GM19043 (cell line): ENCODE results near the gene CLIP1.
"Not testable (repeated sequence)": the region's sequence is repeated elsewhere in the genome, so short reads cannot be mapped to it uniquely, and the experiment has no call there.

Experiments used
- ATAC-seq: cut with Tn5 transposase; IDR thresholded peaks from one replicate; pipeline ENCODE4 v1.9.1; 2021; ENCODE audit warnings: low read depth; ENCODE audit not compliant: unreplicated experiment

The CLIP1 gene

DNA sequence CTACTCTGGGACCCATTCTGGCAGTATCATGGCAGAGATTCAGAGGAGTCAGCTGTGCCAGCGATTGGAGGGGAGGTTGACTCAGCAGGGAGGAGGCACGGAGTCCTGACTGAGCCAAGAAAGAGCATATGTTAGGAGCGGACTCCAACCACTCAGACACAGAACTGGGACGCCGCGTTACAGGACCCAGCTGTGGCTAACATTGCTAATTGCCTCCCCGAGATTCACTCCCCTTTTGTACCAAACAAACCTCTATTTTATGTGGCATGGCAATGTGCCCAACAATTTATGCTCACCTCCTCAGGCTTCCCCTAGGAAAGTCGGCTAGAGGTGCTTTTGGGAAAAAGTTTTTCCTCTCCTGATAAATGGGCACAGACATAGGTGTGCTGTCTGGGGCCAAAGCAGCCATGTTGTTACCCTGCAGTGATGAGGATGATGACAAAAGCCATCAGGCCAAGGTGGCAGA is 15.2 kb upstream of the CLIP1 start:
- ATAC-seq = no peak

DNA sequence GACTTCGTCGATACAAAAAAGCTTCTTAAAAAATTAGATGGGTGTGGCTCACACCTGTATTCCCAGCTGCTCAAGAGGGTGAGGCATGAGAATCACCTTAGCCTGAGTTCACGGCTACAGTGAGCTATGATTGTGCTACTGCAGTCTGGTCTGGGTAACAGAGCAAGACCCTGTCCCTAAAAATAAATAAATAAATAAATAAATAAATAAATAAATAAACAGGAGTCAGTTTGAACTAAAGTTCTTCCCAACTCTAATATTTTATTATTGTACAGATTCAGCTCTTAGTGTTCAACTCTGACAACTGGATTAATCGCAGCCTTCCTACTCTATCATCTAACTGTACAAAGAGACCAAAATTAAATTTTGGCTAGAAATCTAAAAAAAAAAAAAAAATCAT is 12.7 kb upstream of the CLIP1 start:
- no peak for ATAC-seq

DNA sequence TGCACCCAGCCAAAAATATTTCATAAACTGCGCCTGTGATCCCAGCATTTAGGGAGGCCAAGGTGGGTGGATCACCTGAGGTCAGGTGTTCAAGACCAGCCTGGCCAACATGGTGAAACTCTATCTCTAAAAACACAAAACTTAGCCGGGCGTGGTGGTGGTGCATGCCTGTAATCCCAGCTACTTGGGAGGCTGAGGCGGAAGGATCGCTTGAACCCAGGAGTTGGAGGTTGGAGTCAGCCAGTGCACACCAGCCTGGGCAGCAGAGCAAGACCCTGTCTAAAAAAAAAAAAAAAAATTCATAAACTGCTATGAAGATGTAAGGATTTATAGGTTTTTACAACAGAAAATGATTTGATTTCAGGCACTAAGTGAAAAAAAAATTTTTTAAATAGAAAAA is 6.6 kb upstream of the CLIP1 start:
- not testable (repeated sequence) for ATAC-seq

DNA sequence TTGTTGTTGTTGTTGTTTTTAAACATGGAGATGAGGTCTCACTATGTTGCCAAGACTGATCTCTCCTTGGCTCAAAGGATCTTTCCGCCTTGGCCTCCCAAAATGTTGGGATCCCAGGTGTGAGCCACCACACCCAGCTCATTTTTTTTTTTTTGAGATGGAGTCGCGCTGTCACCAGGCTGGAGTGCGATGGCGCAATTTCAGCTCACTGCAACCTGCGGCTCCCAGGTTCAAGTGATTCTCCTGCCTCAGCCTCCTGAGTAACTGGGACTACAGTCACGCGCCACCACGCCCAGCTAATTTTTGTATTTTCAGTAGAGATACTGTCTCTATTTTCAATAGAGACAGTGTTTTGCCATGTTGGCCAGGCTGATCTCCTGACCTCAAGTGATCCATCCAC is 4.9 kb upstream of the CLIP1 start:
- no peak for ATAC-seq

DNA sequence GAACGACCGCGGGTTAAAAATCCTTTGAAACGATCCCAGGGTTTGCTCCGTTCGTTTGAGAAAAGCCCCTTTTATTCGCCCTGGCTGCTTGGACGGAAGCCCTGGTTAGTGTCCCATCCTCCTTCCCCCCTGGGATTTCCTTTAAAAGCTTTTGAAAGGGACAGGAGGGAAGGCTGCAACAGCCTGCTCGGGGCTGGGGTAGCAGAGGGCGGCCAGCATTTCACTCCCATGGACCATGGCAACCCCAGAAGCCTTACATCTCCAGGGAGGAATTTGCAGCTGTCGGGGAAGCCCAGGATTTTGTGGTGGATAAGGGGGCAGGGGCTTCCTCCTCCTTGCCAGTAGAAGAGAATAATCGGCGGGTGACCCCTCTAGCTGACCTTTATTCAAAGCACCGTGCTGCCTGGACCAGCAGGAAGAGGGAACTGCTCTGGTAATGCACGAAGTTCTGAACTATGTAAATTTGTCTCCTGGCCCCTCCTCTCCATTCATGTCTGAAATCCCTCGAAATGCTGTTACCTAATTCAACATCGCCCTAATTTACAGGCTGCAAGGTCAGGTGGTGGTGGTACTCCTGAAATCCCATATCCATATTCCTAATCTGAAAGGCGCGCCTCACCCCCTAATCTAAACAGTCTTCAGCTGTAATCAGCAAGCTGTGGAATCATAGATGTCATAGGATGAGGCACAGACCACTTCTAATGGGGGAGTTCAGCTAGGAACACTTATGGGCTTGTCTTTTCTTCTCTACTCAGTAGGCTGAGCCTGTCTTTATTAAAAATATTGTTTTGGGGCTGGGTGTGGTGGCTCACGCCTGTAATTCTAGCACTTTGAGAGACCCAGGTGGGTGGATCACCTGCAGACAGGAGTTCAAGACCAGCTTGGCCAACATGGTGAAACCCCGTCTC is 1.0 kb upstream of the CLIP1 start:
- no peak for ATAC-seq

- peak; percentile 13 for ATAC-seq
These were observed 325 bp upstream of the CLIP1 start for GRCh38 chr12:122422730-122423257.

DNA sequence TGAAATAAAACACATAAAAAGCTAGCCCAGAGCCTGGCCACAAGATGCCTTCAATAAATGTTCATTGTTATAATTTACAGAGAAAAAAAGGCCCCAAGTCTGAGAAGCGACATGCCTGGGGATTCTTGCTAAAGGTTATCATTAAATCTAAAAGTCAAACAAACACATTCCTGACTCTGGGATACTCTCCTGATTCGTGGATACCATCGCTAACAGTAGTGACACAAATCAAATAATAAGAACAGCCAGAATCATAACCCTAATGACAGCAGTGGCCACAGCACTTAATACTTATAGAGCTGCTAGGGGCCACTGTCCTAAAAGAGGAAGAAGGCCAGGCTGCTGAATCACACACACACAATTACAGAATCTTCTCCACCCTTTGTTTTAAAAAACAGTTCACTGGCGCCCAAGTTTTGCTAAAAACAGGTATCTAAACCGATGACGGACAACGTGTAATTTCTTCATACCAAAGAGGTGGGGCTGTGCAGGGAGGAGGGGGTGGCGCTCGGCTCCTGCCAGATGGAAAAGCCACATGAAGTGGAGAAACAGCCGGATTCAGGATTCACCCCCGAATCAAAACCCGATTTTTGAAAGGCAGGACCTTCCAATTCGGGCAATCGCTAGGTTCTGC is 1.2 kb downstream of the CLIP1 start:
- ATAC-seq = no peak

- no peak for ATAC-seq
These were observed 1.9 kb downstream of the CLIP1 start for GRCh38 chr12:122420471-122421162.

- ATAC-seq = not testable (repeated sequence)
These were observed 3.4 kb downstream of the CLIP1 start for GRCh38 chr12:122419094-122419493.

- ATAC-seq = not testable (repeated sequence)
These were observed 6.8 kb downstream of the CLIP1 start for GRCh38 chr12:122415665-122416064.

GRCh38 chr12:122413516-122414404 is 8.7 kb downstream of the CLIP1 start:
- ATAC-seq = no peak

- ATAC-seq = no peak
These were observed 9.5 kb downstream of the CLIP1 start for GRCh38 chr12:122412851-122413433.

DNA sequence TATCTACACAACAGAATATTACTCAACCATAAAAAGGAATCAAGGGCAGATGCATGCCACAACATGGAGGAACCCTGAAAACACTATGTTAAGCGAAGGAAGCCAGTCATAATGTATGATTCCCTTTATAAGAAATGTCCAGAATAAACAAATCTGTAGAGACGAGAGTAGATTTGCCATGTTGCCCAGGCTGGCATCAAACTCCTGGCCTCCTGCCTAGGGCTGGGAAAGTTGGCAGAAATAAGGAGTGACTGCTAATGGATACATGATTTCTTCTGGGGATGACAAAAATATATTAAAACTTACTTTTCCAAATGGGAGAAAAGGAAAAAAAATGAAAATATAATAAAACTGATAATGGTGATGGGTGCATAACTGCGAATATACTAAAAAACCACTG is 10.9 kb downstream of the CLIP1 start:
- no peak for ATAC-seq

- ATAC-seq = no peak
These were observed 15.3 kb downstream of the CLIP1 start for GRCh38 chr12:122407208-122407607.

GRCh38 chr12:122406701-122407164 is 15.7 kb downstream of the CLIP1 start:
- no peak for ATAC-seq

DNA sequence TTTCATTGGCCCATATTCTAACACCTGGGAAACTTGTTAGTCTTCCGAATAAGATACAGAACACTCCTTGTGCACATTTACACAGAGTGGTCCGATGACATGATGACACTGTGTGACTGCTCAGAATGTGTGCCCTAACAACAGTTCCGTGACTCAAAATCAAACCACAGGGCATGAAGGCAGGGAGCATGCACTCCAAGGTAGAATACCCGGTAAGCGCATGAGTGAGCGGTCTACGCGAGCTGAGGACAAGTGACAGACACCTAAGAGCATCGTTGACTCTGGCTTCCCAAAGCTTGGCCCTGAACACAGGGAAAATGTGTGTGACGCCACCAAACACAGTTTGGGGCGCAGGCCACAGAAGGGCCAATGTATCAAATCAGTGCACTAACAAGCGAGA is 18.6 kb downstream of the CLIP1 start:
- ATAC-seq = no peak

DNA sequence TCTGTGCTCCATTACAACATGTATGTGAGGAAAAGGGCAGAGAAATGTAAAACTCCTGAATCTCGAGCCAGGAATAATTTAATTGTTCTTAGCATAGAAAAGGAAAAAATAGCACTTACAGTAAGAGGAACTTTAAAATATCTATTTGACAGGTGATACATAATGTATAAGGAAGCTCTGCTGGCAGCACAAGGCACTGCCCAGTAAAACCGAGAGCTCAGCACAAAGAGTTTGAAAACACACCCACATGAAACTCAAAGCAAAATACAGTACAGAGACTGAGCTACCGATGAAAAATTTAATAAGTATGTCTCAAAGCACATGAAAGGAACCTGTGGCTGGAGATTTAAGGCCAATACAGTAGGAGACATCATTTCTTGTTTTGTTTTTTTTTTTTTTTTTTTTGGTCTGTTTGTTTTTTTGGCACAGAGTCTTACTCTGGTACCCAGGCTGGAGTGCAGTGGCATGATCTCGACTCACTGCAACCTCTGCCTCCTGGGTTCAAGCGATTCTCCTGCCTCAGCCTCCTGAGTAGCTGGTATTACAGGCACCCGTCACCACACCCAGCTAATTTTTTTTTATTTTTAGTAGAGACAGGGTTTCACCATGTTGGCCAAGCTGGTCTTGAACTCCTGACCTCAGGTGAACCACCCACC is 19.2 kb downstream of the CLIP1 start:
- no peak for ATAC-seq

GRCh38 chr12:122402264-122402663 is 20.2 kb downstream of the CLIP1 start:
- ATAC-seq = no peak
